CD14-positive monocyte (primary cell): ENCODE results near the gene PFKFB4. TPM values are rescaled to one million over a fixed set of nuclear protein-coding genes. Genes with fewer than 3 reads are reported as not detected.

Experiments
- DNase-seq, 3 donors: peaks; one replicate each; pipeline ENCODE4 v3.0.0-alpha.2; 2011 to 2022
- H2AFZ ChIP-seq: 2 replicates; pipeline ENCODE4 v1.6.0; 2012; ENCODE audit warnings: mild to moderate bottlenecking, low read depth, low read length, inconsistent platforms; ENCODE audit not compliant: insufficient read depth, poor library complexity, severe bottlenecking
- H3K27ac ChIP-seq, 2 donors: 1 replicate in 1 of 2; 2 replicates in 1 of 2; pipeline ENCODE4 v1.5.1; 2012 to 2013; ENCODE audit warnings: low read length in 2 of 2, control low read depth in 1 of 2, inconsistent platforms in 1 of 2, low read depth in 1 of 2, mild to moderate bottlenecking in 1 of 2
- H3K27me3 ChIP-seq, 2 donors: one replicate each; pipeline versions ENCODE4 v1.6.0 to v1.6.1; 2011 to 2013; ENCODE audit warnings: low read length in 2 of 2; ENCODE audit not compliant: control insufficient read depth in 2 of 2, insufficient read depth in 2 of 2
- H3K36me3 ChIP-seq, 2 donors: replicated peaks in 1 of 2; 1 replicate in 1 of 2; 2 replicates in 1 of 2; pipeline versions ENCODE4 v1.5.1 to v1.6.1; 2012 to 2013; ENCODE audit warnings: low read length in 2 of 2, control low read depth in 1 of 2, inconsistent platforms in 1 of 2, mild to moderate bottlenecking in 1 of 2; ENCODE audit not compliant: insufficient read depth in 2 of 2, control insufficient read depth in 1 of 2
- H3K4me1 ChIP-seq, 2 donors: 1 replicate in 1 of 2; 2 replicates in 1 of 2; pipeline versions ENCODE4 v1.5.1 to v1.6.1; 2012 to 2013; ENCODE audit warnings: low read length in 2 of 2, control low read depth in 1 of 2, inconsistent platforms in 1 of 2, mild to moderate bottlenecking in 1 of 2, moderate library complexity in 1 of 2; ENCODE audit not compliant: insufficient read depth in 2 of 2, control insufficient read depth in 1 of 2
- H3K4me2 ChIP-seq: replicated peaks from 2 replicates; pipeline ENCODE3; 2012; ENCODE audit warnings: low read length, moderate library complexity, mild to moderate bottlenecking; ENCODE audit not compliant: poor library complexity, severe bottlenecking; ENCODE audit errors: extremely low read depth
- H3K4me3 ChIP-seq, 3 experiments: fragments of 200-600 bp in 1 of 3; sonication (generic) in 1 of 3; replicated peaks in 1 of 3; 1 replicate in 2 of 3; 2 replicates in 1 of 3; pipeline ENCODE4 v1.5.1; 2011 to 2013; ENCODE audit warnings: low read length in 3 of 3, mild to moderate bottlenecking in 3 of 3, control low read depth in 2 of 3, low read depth in 2 of 3, inconsistent platforms in 1 of 3, moderate library complexity in 1 of 3
- H3K79me2 ChIP-seq: 2 replicates; pipeline ENCODE4 v1.6.0; 2012; ENCODE audit warnings: mild to moderate bottlenecking, control low read depth, inconsistent platforms, low read length, moderate library complexity; ENCODE audit not compliant: insufficient read depth
- H3K9ac ChIP-seq: 2 replicates; pipeline ENCODE4 v1.6.0; 2017; ENCODE audit warnings: low read length, mild to moderate bottlenecking; ENCODE audit not compliant: insufficient read depth, poor library complexity, severe bottlenecking
- H3K9me3 ChIP-seq, 2 donors: replicated peaks in 1 of 2; 1 replicate in 1 of 2; 2 replicates in 1 of 2; pipeline versions ENCODE4 v1.5.1 to v1.6.1; 2012 to 2013; ENCODE audit warnings: low read length in 2 of 2, control low read depth in 1 of 2; ENCODE audit not compliant: control insufficient read depth in 1 of 2, insufficient read depth in 1 of 2
- H4K20me1 ChIP-seq: 2 replicates; pipeline ENCODE4 v1.6.0; 2012; ENCODE audit warnings: mild to moderate bottlenecking, low read length, control low read depth, moderate library complexity; ENCODE audit not compliant: insufficient read depth
- H3K27ac Mint-ChIP-seq, 7 donors: one replicate each; pipeline ENCODE4 v1.8.0; 2020; ENCODE audit warnings: mild to moderate bottlenecking in 7 of 7, mixed read lengths in 7 of 7, moderate library complexity in 6 of 7, inconsistent platforms in 2 of 7
- H3K27me3 Mint-ChIP-seq, 3 donors: one replicate each; pipeline ENCODE4 v1.8.0; 2021 to 2022; ENCODE audit warnings: low read depth in 3 of 3, mild to moderate bottlenecking in 3 of 3, mixed read lengths in 3 of 3, moderate library complexity in 3 of 3, inconsistent platforms in 1 of 3
- H3K36me3 Mint-ChIP-seq, 2 donors: one replicate each; pipeline ENCODE4 v1.8.0; 2020; ENCODE audit warnings: mixed read lengths in 2 of 2, inconsistent platforms in 1 of 2, mild to moderate bottlenecking in 1 of 2
- H3K4me1 Mint-ChIP-seq: one replicate; pipeline ENCODE4 v1.8.0; 2020; ENCODE audit warnings: mild to moderate bottlenecking, mixed read lengths
- H3K4me3 Mint-ChIP-seq, 2 donors: one replicate each; pipeline ENCODE4 v1.8.0; 2020; ENCODE audit warnings: mild to moderate bottlenecking in 2 of 2, mixed read lengths in 2 of 2, moderate library complexity in 1 of 2
- H3K9me3 Mint-ChIP-seq, 7 donors: one replicate each; pipeline ENCODE4 v1.8.0; 2020 to 2022; ENCODE audit warnings: mixed read lengths in 7 of 7, mild to moderate bottlenecking in 6 of 7, moderate library complexity in 6 of 7, inconsistent platforms in 2 of 7
- CTCF ChIP-seq: fragments of 200-600 bp; IDR thresholded peaks from one replicate; pipeline ENCODE4 v1.8.0; 2022; ENCODE audit warnings: antibody characterized with exemption, mild to moderate bottlenecking
- WGBS: methylation state at CpG from one replicate; pipeline ENCODE4 v1.1.5; 2013; ENCODE audit warnings: missing lambda C conversion rate; ENCODE audit not compliant: insufficient coverage; 5-methylcytosine and 5-hydroxymethylcytosine counted together
- intact Hi-C, 2 donors: fragments of 100-400 bp; cut with micrococcal nuclease; formaldehyde crosslinking; loops; one replicate each; pipeline versions ENCODE4 v1.15.0 to v1.15.1; 2023
- polyA plus RNA-seq, 3 donors: library from polyadenylated mRNA; depleted of rRNA in 1 of 3; unstranded in 2 of 3; stranded (reverse) in 1 of 3; fragments of 300-500 nt in 2 of 3; fragments of >200 nt in 1 of 3; fragmentation: Illumina TruSeq in 2 of 3; gene quantifications; 1 replicate in 2 of 3; 2 replicates in 1 of 3; pipeline ENCODE4 v1.2.3, GENCODE V29; 2012 to 2021

Gene PFKFB4
- polyA plus RNA-seq, 3 donors = 32.2 to 44.9 (median 34.9) TPM

- no peak overlapping the region for H3K27ac Mint-ChIP-seq
- H3K9me3 Mint-ChIP-seq = no peaks in the 10 kb centered on the region
- H3K4me2 ChIP-seq = no peak overlapping the region
- peaks cover 5 to 8% (median 6%) of the 10 kb centered on the region in 3 donors for H3K27me3 Mint-ChIP-seq
- no peaks in the 10 kb centered on the region for H4K20me1 ChIP-seq
- no peak overlapping the region for H3K9ac ChIP-seq
- no peaks in the 10 kb centered on the region for H3K79me2 ChIP-seq
- peaks cover 34% of the 10 kb centered on the region for H3K4me1 Mint-ChIP-seq
- 97% methylated on average over 7 of the region's 7 CpGs for WGBS
- no peak overlapping the region for H2AFZ ChIP-seq
- no peak for TF ChIP-seq CTCF
- no peaks in the 10 kb centered on the region for H3K9me3 ChIP-seq
- no peaks in the 10 kb centered on the region for H3K27me3 ChIP-seq
- H3K4me3 Mint-ChIP-seq = no peak overlapping the region
- intact Hi-C loops = no loop called here
- peaks cover 0 to 2% of the 10 kb centered on the region in 2 donors for H3K36me3 Mint-ChIP-seq
- peaks cover 33 to 34% of the 10 kb centered on the region in 2 donors for H3K4me1 ChIP-seq
- no peak for DNase-seq
- H3K27ac ChIP-seq = no peak overlapping the region
- H3K36me3 ChIP-seq = no peaks in the 10 kb centered on the region
- no peak overlapping the region for H3K4me3 ChIP-seq
Measured at GRCh38 chr3:48568476-48568875, 11.9 kb upstream of the PFKFB4 start.

GRCh38 chr3:48567500-48567899 lies 10.9 kb upstream of the PFKFB4 start:
- peaks cover 43 to 44% of the 10 kb centered on the region in 2 donors for H3K4me1 ChIP-seq
- peaks cover 6 to 11% (median 6%) of the 10 kb centered on the region in 3 donors for H3K27me3 Mint-ChIP-seq
- no peaks in the 10 kb centered on the region for H3K9me3 ChIP-seq
- no peaks in the 10 kb centered on the region for H3K27me3 ChIP-seq
- peaks cover 0 to 2% of the 10 kb centered on the region in 2 donors for H3K36me3 Mint-ChIP-seq
- WGBS = 96% methylated on average over 8 of the region's 11 CpGs
- peaks cover 44% of the 10 kb centered on the region for H3K4me1 Mint-ChIP-seq
- H3K4me3 Mint-ChIP-seq = no peak overlapping the region
- H2AFZ ChIP-seq = no peak overlapping the region
- intact Hi-C loops = no loop called here
- H4K20me1 ChIP-seq = no peaks in the 10 kb centered on the region
- no peak overlapping the region for H3K4me3 ChIP-seq
- no peak for DNase-seq
- no peaks in the 10 kb centered on the region for H3K79me2 ChIP-seq
- peak overlapping the region in 3 of 7 donors; percentile 30 to 70 (median 53) for H3K27ac Mint-ChIP-seq
- H3K36me3 ChIP-seq = no peaks in the 10 kb centered on the region
- H3K9ac ChIP-seq = no peak overlapping the region
- no peaks in the 10 kb centered on the region for H3K9me3 Mint-ChIP-seq
- H3K27ac ChIP-seq = no peak overlapping the region
- H3K4me2 ChIP-seq = no peak overlapping the region
- no peak for TF ChIP-seq CTCF
